ENCODE results near the gene SSNA1. TPM values are rescaled to one million over a fixed set of nuclear protein-coding genes. Genes with fewer than 3 reads are reported as not detected.
A peak's percentile ranks its signal among the peaks of the same experiment; 100 is the strongest.

The SSNA1 gene
- total and polyA plus RNA-seq, 2 experiments from 2014 or later, result 64.5 to 110 TPM

- Histone ChIP-seq H3K27me3 (peaks cover 46% of the 10 kb centered on the region), H3K4me1 (ENCODE audit: low read depth) (no peaks in the 10 kb centered on the region), H3K36me3 (peaks cover 5% of the 10 kb centered on the region), H3K27ac (no peak overlapping the region), H3K9me3 (ENCODE audit: low read depth) (no peaks in the 10 kb centered on the region), H3K4me3 (no peak overlapping the region)
- TF ChIP-seq CTCF (IDR thresholded peaks at IDR 0.05; ENCODE audit: low read depth, low read length), result peak; percentile 67
- peak; percentile 47 to 54 for DNase-seq (ENCODE audit: low read depth in 1 of 2, low spot score in 1 of 2)
Observed at GRCh38 chr9:137176302-137177182, 11.9 kb upstream of the SSNA1 start.

- TF ChIP-seq CTCF (IDR thresholded peaks at IDR 0.05; ENCODE audit: low read depth, low read length), result no peak
- Histone ChIP-seq H3K9me3 (ENCODE audit: low read depth) (no peaks in the 10 kb centered on the region), H3K4me3 (no peak overlapping the region), H3K27me3 (peaks cover 28% of the 10 kb centered on the region), H3K27ac (no peak overlapping the region), H3K36me3 (peaks cover 15% of the 10 kb centered on the region), H3K4me1 (ENCODE audit: low read depth) (no peaks in the 10 kb centered on the region)
- no peak for DNase-seq (ENCODE audit: low read depth in 1 of 2, low spot score in 1 of 2)
Observed at GRCh38 chr9:137178201-137178938, 10.1 kb upstream of the SSNA1 start.

GRCh38 chr9:137178939-137179630 is 9.4 kb upstream of the SSNA1 start:
- no peak overlapping the region for H3K27ac ChIP-seq
- H3K4me3 ChIP-seq, result no peak overlapping the region
- peaks cover 18% of the 10 kb centered on the region for H3K36me3 ChIP-seq
- no peak for TF ChIP-seq CTCF (IDR thresholded peaks at IDR 0.05; ENCODE audit: low read depth, low read length)
- H3K4me1 ChIP-seq (ENCODE audit: low read depth), result no peaks in the 10 kb centered on the region
- H3K27me3 ChIP-seq, result peaks cover 21% of the 10 kb centered on the region
- H3K9me3 ChIP-seq (ENCODE audit: low read depth), result no peaks in the 10 kb centered on the region
- no peak for DNase-seq (ENCODE audit: low read depth in 1 of 2, low spot score in 1 of 2)

- Histone ChIP-seq H3K36me3 (peaks cover 18% of the 10 kb centered on the region), H3K4me3 (no peak overlapping the region), H3K27ac (no peak overlapping the region), H3K9me3 (ENCODE audit: low read depth) (no peaks in the 10 kb centered on the region), H3K4me1 (ENCODE audit: low read depth) (no peaks in the 10 kb centered on the region), H3K27me3 (peaks cover 15% of the 10 kb centered on the region)
- no peak for DNase-seq (ENCODE audit: low read depth in 1 of 2, low spot score in 1 of 2)
- no peak for TF ChIP-seq CTCF (IDR thresholded peaks at IDR 0.05; ENCODE audit: low read depth, low read length)
Observed at GRCh38 chr9:137179761-137180160, 8.7 kb upstream of the SSNA1 start.

- Histone ChIP-seq H3K9me3 (ENCODE audit: low read depth) (no peaks in the 10 kb centered on the region), H3K36me3 (peaks cover 18% of the 10 kb centered on the region), H3K27me3 (peaks cover 8% of the 10 kb centered on the region), H3K4me3 (no peak overlapping the region), H3K27ac (no peak overlapping the region), H3K4me1 (ENCODE audit: low read depth) (no peaks in the 10 kb centered on the region)
- no peak for DNase-seq (ENCODE audit: low read depth in 1 of 2, low spot score in 1 of 2)
- TF ChIP-seq CTCF (IDR thresholded peaks at IDR 0.05; ENCODE audit: low read depth, low read length), result no peak
Observed at GRCh38 chr9:137180491-137180890, 8.0 kb upstream of the SSNA1 start.
